ENCODE measurements around the gene PRICKLE1. TPM values are rescaled to one million over a fixed set of nuclear protein-coding genes. Genes with fewer than 3 reads are reported as not detected.

Gene PRICKLE1
- total and polyA plus RNA-seq, 7 experiments from 2014 or later, result 0.10 to 1.2 (median 0.34) TPM; not detected in 4

- Histone ChIP-seq H3K9me3 (ENCODE audit: control insufficient read depth in 2 of 3, low read length in 3 of 3) (no peaks in the 10 kb centered on the region), H3K36me3 (ENCODE audit: control insufficient read depth in 2 of 3, insufficient read depth in 3 of 3, low read length in 3 of 3) (no peaks in the 10 kb centered on the region), H3K4me1 (ENCODE audit: control insufficient read depth in 2 of 2, insufficient read depth in 2 of 2, low read length in 2 of 2) (peaks cover 0 to 5% of the 10 kb centered on the region in 2 donors), H3K27me3 (ENCODE audit: control insufficient read depth in 2 of 2, insufficient read depth in 2 of 2, low read length in 2 of 2) (peaks cover 0 to 17% of the 10 kb centered on the region in 2 donors), H3K4me3 (ENCODE audit: low read length) (no peak overlapping the region), H3K27ac (ENCODE audit: low read depth, low read length) (no peak overlapping the region)
- Mint-ChIP-seq H3K9me3 (no peaks in the 10 kb centered on the region), H3K4me1 (peaks cover 4 to 16% (median 10%) of the 10 kb centered on the region in 7 donors), H3K36me3 (no peaks in the 10 kb centered on the region), H3K4me3 (no peak overlapping the region), H3K27ac (no peak overlapping the region), H3K27me3 (peaks cover 56 to 73% (median 65%) of the 10 kb centered on the region in 5 donors)
- intact Hi-C loops (cut with micrococcal nuclease), result no loop called here
- POLR2A ChIA-PET, result no interaction called here
- no peak for DNase-seq
- ATAC-seq, result no peak
- CTCF ChIA-PET, result no interaction called here
Measured at GRCh38 chr12:42486407-42486806, 103.1 kb downstream of the PRICKLE1 start.

GRCh38 chr12:42485823-42486222 lies 103.7 kb downstream of the PRICKLE1 start:
- Histone ChIP-seq H3K27ac (ENCODE audit: low read depth, low read length) (no peak overlapping the region), H3K36me3 (ENCODE audit: control insufficient read depth in 2 of 3, insufficient read depth in 3 of 3, low read length in 3 of 3) (no peaks in the 10 kb centered on the region), H3K4me3 (ENCODE audit: low read length) (no peak overlapping the region), H3K9me3 (ENCODE audit: control insufficient read depth in 2 of 3, low read length in 3 of 3) (no peaks in the 10 kb centered on the region), H3K4me1 (ENCODE audit: control insufficient read depth in 2 of 2, insufficient read depth in 2 of 2, low read length in 2 of 2) (peaks cover 0 to 5% of the 10 kb centered on the region in 2 donors), H3K27me3 (ENCODE audit: control insufficient read depth in 2 of 2, insufficient read depth in 2 of 2, low read length in 2 of 2) (peaks cover 0 to 22% of the 10 kb centered on the region in 2 donors)
- intact Hi-C loops (cut with micrococcal nuclease), result no loop called here
- CTCF ChIA-PET, result no interaction called here
- peaks cover 4 to 16% (median 10%) of the 10 kb centered on the region in 7 donors for H3K4me1 Mint-ChIP-seq
- no peaks in the 10 kb centered on the region for H3K9me3 Mint-ChIP-seq
- DNase-seq (no peak), ATAC-seq (no peak)
- peaks cover 62 to 79% (median 70%) of the 10 kb centered on the region in 5 donors for H3K27me3 Mint-ChIP-seq
- no peak overlapping the region for H3K27ac Mint-ChIP-seq
- no peaks in the 10 kb centered on the region for H3K36me3 Mint-ChIP-seq
- POLR2A ChIA-PET, result no interaction called here
- no peak overlapping the region for H3K4me3 Mint-ChIP-seq

GRCh38 chr12:42484996-42485395 lies 104.5 kb downstream of the PRICKLE1 start:
- peaks cover 66 to 81% (median 73%) of the 10 kb centered on the region in 5 donors for H3K27me3 Mint-ChIP-seq
- Histone ChIP-seq H3K4me3 (ENCODE audit: low read length) (no peak overlapping the region), H3K36me3 (ENCODE audit: control insufficient read depth in 2 of 3, insufficient read depth in 3 of 3, low read length in 3 of 3) (no peaks in the 10 kb centered on the region), H3K27ac (ENCODE audit: low read depth, low read length) (no peak overlapping the region), H3K27me3 (ENCODE audit: control insufficient read depth in 2 of 2, insufficient read depth in 2 of 2, low read length in 2 of 2) (peaks cover 0 to 24% of the 10 kb centered on the region in 2 donors), H3K9me3 (ENCODE audit: control insufficient read depth in 2 of 3, low read length in 3 of 3) (no peaks in the 10 kb centered on the region), H3K4me1 (ENCODE audit: control insufficient read depth in 2 of 2, insufficient read depth in 2 of 2, low read length in 2 of 2) (peaks cover 0 to 5% of the 10 kb centered on the region in 2 donors)
- H3K36me3 Mint-ChIP-seq, result no peaks in the 10 kb centered on the region
- DNase-seq, result no peak
- CTCF ChIA-PET, result interaction anchor here (0.6 to 1.0 kb wide), 2 partner anchors 26 to 390 kb away, joined by 3 read pairs; no protein-coding TSS in a partner anchor
- intact Hi-C loops (cut with micrococcal nuclease), result no loop called here
- H3K9me3 Mint-ChIP-seq, result no peaks in the 10 kb centered on the region
- H3K4me1 Mint-ChIP-seq, result peaks cover 4 to 16% (median 10%) of the 10 kb centered on the region in 7 donors
- ATAC-seq, result no peak
- no peak overlapping the region for H3K27ac Mint-ChIP-seq
- POLR2A ChIA-PET, result no interaction called here
- H3K4me3 Mint-ChIP-seq, result peak overlapping the region in 2 of 10 donors; percentile 9 to 86

- Mint-ChIP-seq H3K27me3 (peaks cover 68 to 89% (median 82%) of the 10 kb centered on the region in 5 donors), H3K4me1 (peaks cover 4 to 16% (median 10%) of the 10 kb centered on the region in 7 donors), H3K9me3 (no peaks in the 10 kb centered on the region), H3K4me3 (peak overlapping the region; percentile 73 to 90 (median 84)), H3K36me3 (no peaks in the 10 kb centered on the region), H3K27ac (no peak overlapping the region)
- Histone ChIP-seq H3K4me3 (ENCODE audit: low read length) (peak overlapping the region; percentile 58), H3K27me3 (ENCODE audit: control insufficient read depth in 2 of 2, insufficient read depth in 2 of 2, low read length in 2 of 2) (peaks cover 0 to 24% of the 10 kb centered on the region in 2 donors), H3K36me3 (ENCODE audit: control insufficient read depth in 2 of 3, insufficient read depth in 3 of 3, low read length in 3 of 3) (no peaks in the 10 kb centered on the region), H3K27ac (ENCODE audit: low read depth, low read length) (no peak overlapping the region), H3K4me1 (ENCODE audit: control insufficient read depth in 2 of 2, insufficient read depth in 2 of 2, low read length in 2 of 2) (peaks cover 0 to 5% of the 10 kb centered on the region in 2 donors), H3K9me3 (ENCODE audit: control insufficient read depth in 2 of 3, low read length in 3 of 3) (no peaks in the 10 kb centered on the region)
- DNase-seq (peak in 4 of 9 donors; percentile 5 to 46 (median 10)), ATAC-seq (peak; percentile 31)
- CTCF ChIA-PET, result no interaction called here
- intact Hi-C loops (cut with micrococcal nuclease), result loop anchor here in 1 of 2 donors (2.0 kb wide), 1 partner anchor 853 kb away; no protein-coding TSS in a partner anchor
- POLR2A ChIA-PET, result interaction anchor here (0.7 kb wide), 1 partner anchor 156 kb away, joined by 3 read pairs; no protein-coding TSS in a partner anchor
Measured at GRCh38 chr12:42483521-42483790, 106.1 kb downstream of the PRICKLE1 start.

- DNase-seq (peak in 7 of 9 donors; percentile 10 to 74 (median 32)), ATAC-seq (peak; percentile 80)
- ChIA-PET CTCF (no interaction called here), POLR2A (interaction anchor here (0.7 kb wide), 1 partner anchor 155 kb away, joined by 3 read pairs; no protein-coding TSS in a partner anchor)
- H3K27ac Mint-ChIP-seq, result no peak overlapping the region
- peak overlapping the region; percentile 58 for H3K4me3 ChIP-seq (ENCODE audit: low read length)
- peak overlapping the region; percentile 67 to 90 (median 80) for H3K4me3 Mint-ChIP-seq
- no peaks in the 10 kb centered on the region for H3K9me3 ChIP-seq (ENCODE audit: control insufficient read depth in 2 of 3, low read length in 3 of 3)
- H3K36me3 ChIP-seq (ENCODE audit: control insufficient read depth in 2 of 3, insufficient read depth in 3 of 3, low read length in 3 of 3), result no peaks in the 10 kb centered on the region
- intact Hi-C loops (cut with micrococcal nuclease), result loop anchor here in 1 of 2 donors (1.0 to 2.0 kb wide), 2 partner anchors 86 to 854 kb away; no protein-coding TSS in a partner anchor
- H3K27me3 Mint-ChIP-seq, result peaks cover 68 to 89% (median 82%) of the 10 kb centered on the region in 5 donors
- H3K4me1 ChIP-seq (ENCODE audit: control insufficient read depth in 2 of 2, insufficient read depth in 2 of 2, low read length in 2 of 2), result peaks cover 0 to 5% of the 10 kb centered on the region in 2 donors
- H3K9me3 Mint-ChIP-seq, result no peaks in the 10 kb centered on the region
- H3K4me1 Mint-ChIP-seq, result peaks cover 4 to 16% (median 10%) of the 10 kb centered on the region in 7 donors
- no peak overlapping the region for H3K27ac ChIP-seq (ENCODE audit: low read depth, low read length)
- H3K36me3 Mint-ChIP-seq, result no peaks in the 10 kb centered on the region
- H3K27me3 ChIP-seq (ENCODE audit: control insufficient read depth in 2 of 2, insufficient read depth in 2 of 2, low read length in 2 of 2), result peaks cover 0 to 24% of the 10 kb centered on the region in 2 donors
Measured at GRCh38 chr12:42482748-42483520, 106.6 kb downstream of the PRICKLE1 start.

GRCh38 chr12:42482041-42482747 lies 107.4 kb downstream of the PRICKLE1 start:
- no peak for ATAC-seq
- Histone ChIP-seq H3K27ac (ENCODE audit: low read depth, low read length) (no peak overlapping the region), H3K4me1 (ENCODE audit: control insufficient read depth in 2 of 2, insufficient read depth in 2 of 2, low read length in 2 of 2) (peaks cover 0 to 5% of the 10 kb centered on the region in 2 donors), H3K9me3 (ENCODE audit: control insufficient read depth in 2 of 3, low read length in 3 of 3) (no peaks in the 10 kb centered on the region), H3K27me3 (ENCODE audit: control insufficient read depth in 2 of 2, insufficient read depth in 2 of 2, low read length in 2 of 2) (peaks cover 0 to 24% of the 10 kb centered on the region in 2 donors), H3K4me3 (ENCODE audit: low read length) (peak overlapping the region; percentile 58), H3K36me3 (ENCODE audit: control insufficient read depth in 2 of 3, insufficient read depth in 3 of 3, low read length in 3 of 3) (no peaks in the 10 kb centered on the region)
- ChIA-PET POLR2A (no interaction called here), CTCF (no interaction called here)
- Mint-ChIP-seq H3K9me3 (no peaks in the 10 kb centered on the region), H3K4me3 (peak overlapping the region; percentile 51 to 90 (median 76)), H3K27me3 (peaks cover 69 to 87% (median 78%) of the 10 kb centered on the region in 5 donors), H3K36me3 (no peaks in the 10 kb centered on the region), H3K27ac (no peak overlapping the region), H3K4me1 (peaks cover 4 to 16% (median 10%) of the 10 kb centered on the region in 7 donors)
- no peak for DNase-seq
- intact Hi-C loops (cut with micrococcal nuclease), result loop anchor here in 1 of 2 donors (1.0 to 2.0 kb wide), 2 partner anchors 87 to 855 kb away; no protein-coding TSS in a partner anchor

Measured in naive thymus-derived CD4-positive, alpha-beta T cell (primary cell).